ENCODE data around the gene PLAAT4.
A peak's percentile ranks its signal among the peaks of the same experiment; 100 is the strongest.

The PLAAT4 gene, protein sequence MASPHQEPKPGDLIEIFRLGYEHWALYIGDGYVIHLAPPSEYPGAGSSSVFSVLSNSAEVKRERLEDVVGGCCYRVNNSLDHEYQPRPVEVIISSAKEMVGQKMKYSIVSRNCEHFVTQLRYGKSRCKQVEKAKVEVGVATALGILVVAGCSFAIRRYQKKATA

DNA sequence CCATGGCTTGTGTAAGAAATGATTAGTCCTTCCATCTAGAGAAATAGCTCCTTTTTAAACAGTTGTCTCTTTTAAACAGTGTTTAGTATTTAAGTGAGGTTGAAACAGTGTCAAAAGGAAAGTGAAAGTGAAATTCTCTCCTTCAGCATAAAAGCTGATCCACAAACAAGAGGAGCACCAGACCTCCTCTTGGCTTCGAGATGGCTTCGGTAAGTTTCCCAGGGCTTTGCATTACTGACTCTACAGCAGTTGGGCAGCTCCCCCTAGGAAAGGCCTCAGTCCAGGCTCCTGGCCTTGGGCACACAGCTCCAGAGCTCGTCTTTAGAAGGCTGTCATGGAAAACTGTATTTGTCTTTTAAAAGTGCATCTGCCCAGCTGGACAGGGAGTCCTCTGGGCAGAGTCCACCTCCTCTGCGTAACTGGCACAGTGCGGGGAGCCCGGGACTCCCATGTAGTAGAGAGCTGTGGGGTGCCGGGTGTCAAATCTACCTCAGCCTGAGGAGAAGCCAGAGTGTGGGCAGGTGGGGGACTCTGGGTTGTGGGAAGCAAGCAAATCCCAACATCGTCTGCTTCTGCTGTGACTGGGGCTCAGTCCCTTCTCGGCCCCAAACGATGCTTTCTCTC, at the start of gene PLAAT4:
Gene PLAAT4 (plus strand): TSS at position 140 of the 624 bp plus-strand sequence. CDS start 61 bp downstream, at position 201.
- DNase-seq = peak; percentile 44 to 60

DNA sequence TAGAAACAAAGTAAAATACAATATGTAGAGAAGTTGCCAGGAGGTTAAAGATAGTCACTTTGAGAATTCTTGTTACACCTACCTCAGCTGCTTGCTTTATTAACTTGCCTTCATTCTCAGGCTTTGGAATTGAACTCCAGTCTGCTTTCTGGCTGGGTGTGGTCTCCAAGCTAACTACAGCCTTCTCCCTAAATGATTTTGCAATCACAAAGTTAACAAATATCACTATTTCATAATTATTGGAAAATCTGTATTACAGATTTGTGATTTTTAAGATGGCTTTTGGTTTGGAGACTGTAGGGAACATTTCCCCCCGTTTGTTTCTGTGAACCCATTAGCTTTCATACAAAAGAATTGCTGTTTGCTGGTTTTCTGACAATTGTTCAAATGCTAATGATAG, 47.8 kb upstream of the PLAAT4 start:
- DNase-seq = peak in 1 of 2 donors; percentile 47

DNA sequence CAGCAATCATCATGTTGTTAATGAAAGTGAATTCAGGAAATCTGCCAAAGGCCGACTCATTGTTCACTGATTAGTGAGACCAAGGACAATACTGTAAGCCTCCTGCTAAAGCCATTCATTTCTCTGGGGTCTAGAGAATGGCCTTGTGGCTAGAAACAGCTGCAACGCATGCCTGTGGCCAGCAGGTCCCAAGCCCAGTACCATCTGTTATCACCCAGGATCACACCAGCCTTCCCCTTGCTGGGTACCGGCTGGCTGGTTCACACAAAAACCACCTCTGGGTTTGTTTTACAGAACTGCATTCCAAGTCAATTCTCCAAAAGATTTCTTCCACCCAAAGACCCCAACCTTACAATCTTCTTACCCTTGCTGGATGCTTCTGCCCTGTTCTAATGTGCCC, 46.7 kb upstream of the PLAAT4 start:
- no peak for DNase-seq

DNA sequence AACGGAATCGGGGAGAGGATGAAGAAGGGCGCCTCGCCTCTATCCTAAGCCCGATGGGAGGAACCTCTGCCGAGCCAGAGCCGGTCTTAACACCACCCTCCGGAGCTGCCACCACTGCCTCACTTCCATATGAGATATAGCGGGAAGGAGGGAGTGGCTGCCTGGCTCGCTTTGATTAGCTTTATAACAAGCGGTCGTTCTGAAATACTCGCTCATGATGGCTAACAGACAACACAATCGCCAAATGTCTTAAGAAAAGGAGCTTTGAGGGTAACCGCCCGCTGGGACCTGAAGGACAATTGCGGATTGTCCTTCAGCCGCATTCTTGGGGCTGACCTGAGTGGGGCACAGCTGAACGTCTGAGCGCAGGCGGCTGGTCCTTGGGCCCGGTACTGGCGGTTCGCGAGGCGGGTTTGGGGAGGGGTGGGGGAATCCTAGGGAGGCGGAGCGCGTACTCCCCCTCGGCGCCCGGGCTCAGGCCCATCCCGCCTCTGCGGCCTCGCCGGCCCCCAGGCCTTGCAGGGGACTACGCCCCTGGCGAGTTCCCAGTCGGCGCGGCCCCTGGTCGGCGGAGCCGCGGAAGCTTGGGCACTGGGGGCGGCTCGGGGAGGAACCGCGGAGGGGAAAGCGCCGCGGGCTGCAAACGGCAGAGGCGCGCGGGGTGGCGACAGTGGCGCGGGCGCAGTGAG, 45.9 kb upstream of the PLAAT4 start, which contains the start of gene PLAAT5:
Gene PLAAT5 (minus strand): TSS at position 617 of the 689 bp plus-strand sequence. CDS start 133 bp downstream, at position 484.
- no peak for DNase-seq

DNA sequence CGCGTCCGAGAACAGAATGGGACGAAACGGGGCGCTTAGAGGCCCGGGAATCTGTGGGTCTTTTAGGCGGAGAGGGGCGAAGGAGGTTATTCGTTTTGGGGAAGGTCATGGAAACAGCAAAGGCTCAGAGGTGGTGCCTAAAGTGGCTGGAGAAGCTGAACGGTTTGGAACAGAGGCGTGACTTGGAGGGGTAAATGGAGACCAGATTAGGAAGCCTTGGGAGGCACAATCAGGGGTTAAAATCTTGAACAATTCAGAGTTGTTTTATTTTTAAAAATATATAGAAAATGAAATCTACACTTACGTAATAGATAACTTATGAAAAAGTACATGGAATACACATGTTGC, 45.4 kb upstream of the PLAAT4 start:
- no peak for DNase-seq

DNA sequence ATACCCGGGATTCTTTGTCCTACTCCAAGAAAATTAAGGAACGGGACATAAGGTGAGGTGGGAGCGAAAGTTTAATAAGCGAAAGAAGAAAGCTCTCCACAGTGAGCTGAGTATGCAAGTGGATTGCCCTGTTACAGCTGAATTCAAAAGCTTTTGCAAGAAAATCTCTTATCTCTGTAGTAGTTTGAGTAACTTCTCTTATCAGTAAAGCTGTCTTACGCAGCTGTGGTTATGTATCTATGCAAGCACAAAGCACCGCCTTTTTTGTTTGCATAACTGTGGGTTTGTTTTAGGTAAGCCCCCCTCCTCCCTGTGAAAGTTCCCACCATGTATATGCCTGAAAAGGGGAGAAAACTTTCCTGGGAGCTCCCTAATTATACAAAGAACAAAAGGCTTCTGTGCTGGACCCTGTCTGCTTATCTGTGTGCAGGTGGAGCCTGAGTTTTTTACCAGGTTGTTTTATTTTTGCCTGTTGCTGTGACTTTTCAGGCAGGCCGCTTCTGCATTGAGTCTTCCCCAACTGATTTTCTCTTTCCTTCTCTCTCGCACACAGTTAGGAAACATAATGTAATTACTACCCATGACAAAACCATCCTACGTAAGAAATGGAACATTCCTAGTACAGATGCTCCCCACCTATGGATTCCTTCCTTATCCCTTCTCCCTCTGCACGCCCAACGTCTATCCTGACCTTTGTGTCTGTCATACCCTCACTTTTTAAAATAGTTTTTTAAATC, 44.8 kb upstream of the PLAAT4 start:
- DNase-seq = no peak

DNA sequence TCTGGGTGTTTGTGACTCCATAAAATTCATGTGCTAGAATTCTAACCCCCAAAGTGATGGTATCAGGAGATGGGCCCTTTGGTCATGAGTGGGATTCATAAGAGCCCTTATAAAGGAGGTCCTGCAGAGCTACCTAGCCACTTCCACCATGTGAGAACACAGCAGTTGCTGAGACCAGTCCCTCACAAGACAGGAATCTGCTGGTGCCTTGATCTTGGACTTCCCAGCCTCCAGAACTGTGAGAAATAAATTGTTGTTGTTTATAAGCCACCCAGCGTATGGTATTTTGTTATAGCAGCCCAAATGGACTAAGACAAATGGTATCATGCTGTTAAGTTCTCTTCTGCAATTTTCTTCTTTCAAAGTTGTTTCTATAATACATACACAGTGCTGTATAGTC, 44.2 kb upstream of the PLAAT4 start:
- DNase-seq = no peak

DNA sequence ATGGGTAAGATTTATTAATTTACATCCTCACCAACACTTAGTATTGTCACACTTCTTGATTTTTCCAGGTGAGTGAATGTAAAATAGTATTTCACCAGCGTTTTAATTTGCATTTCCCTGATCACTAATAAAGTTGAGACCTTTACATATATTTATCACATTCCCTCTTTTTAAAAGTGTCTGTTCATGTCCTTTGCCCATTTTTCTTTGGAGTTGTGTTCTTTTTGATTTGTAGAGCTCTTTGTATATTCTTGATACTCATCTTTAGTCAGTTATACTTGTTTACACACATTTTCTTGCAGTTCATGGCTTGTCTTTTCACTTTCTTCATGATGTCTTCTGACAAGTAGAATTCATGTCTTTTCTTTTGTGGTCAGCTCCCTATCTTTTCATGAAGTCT, 43.5 kb upstream of the PLAAT4 start:
- no peak for DNase-seq

DNA sequence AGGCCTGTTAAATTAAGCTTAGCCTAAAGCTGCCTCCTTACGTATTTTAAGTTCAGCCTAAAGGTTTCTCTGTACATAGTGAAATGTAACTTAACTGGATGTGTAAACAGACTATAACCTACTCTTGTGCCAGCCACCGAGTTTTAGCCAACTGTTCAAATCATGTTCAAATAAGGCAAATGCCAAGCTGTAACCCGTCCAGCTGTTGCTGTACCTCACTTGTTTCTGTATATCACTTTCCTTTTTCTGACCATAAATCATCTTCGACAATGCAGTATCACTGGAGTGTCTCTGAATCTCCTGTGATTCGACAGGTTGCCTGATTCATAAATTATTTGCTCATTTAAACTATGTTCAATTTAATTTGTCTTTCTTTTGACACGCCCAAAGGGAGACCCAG, 41.6 kb upstream of the PLAAT4 start:
- no peak for DNase-seq

DNA sequence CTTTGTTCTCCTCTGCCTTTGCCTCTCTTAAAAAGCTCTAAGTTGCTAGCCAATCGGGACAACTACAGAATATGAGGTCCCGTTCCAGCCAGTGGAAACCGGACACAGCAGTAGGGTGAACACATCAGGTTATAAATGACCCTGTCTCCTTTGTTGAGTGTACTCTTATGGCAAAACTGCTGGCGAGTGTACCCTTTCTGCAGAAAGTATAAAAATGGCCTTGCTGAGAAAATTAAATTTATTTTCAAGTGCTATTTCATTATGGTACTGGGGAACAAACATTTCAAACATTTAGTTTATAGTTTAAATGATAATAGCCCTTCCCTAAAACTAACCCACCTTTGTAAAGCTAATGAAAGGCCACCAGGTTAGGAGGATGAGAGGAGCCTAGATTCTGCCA, 36.7 kb upstream of the PLAAT4 start:
- no peak for DNase-seq

DNA sequence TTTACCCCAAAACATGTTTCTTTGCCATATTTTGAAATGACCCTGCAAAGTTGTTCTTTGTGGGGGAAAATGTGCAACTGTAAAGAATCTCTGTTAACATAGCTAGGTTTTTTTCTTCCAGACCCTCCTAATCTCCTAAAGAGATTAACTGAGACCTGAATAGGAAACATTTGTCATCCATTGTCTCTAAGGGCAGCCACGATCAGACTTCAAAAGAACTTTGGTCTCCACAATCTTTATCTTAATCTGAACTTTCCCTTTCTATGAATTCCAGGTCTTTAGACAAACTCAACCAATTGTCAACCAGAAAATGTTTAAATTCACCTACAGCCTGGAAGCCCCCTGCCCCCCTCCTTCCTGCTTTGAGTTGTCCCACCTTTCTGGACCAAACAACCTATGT, 35.4 kb upstream of the PLAAT4 start:
- DNase-seq = no peak

DNA sequence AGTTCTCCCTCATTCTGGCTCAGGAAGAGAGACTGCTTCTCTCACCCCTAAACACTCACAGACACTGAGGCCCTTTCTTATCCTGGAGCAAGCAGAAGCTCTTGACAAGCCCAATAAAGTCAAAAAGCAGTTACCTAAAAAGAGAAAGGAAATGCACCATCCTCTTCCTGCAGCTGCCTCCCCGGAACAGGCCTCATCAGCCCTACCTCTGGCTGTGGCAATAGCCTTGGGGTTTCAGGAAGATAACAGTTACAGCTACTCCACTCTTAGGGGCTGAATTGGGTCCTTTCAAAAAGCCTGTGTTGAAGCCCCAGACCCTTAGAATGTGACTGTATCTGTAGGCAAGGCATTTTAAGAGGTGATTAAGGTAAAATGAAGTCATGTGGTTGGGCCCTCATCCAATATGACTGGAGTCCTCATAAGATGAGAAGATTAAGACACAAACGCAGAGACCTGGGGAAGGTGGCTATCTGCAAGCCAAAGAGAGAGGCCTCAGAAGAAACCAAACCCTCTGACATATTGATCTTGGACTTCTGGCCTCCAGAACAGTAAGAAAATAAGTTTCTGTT, 34.3 kb upstream of the PLAAT4 start:
- no peak for DNase-seq

DNA sequence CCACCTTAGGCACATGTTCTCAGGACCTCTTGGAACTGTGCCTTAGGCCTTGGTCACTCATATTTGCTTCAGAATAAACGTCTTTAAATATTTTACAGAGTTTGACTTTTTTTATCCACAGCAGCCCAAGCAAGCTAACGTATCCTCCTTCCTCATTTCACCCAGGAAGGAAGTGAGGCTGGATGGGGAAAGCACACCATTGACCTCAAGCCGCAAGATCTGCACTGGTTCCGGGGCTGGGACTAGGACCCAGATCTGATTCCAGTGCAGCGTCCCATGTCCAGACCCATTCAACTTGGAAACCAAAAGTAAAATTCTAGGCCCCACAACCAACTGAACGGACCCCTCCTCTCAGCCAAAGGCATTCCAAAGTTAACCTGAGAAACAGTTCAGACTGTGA, 33.1 kb upstream of the PLAAT4 start:
- peak; percentile 64 to 73 for DNase-seq

DNA sequence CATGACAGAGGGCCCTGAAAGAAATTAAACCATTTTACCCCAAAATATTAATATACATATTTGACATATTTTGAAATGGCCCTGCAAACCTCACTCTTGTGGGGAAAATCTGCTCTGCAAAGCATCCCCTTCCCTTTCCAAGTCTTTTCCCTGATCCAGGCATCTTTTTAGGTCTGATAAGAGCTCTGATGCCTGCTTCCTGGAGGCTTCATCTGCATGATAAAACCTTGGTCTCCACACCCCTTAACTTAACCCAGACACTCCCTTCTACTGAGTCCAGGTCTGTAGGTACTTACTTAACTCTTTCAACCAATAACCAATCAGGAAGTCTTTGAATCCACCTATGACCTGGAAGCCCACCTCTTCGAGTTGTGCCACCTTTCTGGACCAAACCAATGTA, 32.6 kb upstream of the PLAAT4 start:
- no peak for DNase-seq

DNA sequence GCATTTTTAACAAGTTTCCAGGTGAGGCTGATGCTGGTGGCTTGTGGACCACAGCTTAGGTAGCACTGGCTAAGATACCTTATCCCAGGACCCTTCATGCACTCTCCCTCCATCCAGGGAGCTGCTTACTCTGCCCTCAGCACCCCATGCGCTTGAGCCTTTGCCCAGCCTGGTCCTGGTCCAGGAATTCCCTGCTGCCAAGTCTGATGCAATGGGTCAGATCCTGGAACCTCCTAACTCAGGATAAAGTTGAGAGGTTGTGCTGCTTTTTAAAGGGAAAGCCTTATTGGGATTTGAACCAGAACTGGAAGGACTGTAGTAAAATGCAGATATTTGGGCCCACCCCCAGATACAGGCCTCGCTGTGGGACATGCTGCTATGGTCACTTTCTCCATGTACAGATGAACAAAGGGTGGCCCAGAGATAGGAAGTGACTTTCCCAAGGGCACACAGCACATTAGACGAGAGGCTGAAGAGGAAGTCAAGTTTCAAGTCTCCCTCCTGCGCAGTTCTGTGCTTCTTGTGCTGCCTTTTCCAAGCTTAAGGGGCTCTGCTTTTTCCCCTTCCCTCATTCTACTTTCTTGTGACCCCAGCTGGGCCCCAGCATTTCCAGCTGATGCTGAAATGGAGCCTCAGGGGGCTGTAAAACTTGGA, 31.5 kb upstream of the PLAAT4 start:
- no peak for DNase-seq

DNA sequence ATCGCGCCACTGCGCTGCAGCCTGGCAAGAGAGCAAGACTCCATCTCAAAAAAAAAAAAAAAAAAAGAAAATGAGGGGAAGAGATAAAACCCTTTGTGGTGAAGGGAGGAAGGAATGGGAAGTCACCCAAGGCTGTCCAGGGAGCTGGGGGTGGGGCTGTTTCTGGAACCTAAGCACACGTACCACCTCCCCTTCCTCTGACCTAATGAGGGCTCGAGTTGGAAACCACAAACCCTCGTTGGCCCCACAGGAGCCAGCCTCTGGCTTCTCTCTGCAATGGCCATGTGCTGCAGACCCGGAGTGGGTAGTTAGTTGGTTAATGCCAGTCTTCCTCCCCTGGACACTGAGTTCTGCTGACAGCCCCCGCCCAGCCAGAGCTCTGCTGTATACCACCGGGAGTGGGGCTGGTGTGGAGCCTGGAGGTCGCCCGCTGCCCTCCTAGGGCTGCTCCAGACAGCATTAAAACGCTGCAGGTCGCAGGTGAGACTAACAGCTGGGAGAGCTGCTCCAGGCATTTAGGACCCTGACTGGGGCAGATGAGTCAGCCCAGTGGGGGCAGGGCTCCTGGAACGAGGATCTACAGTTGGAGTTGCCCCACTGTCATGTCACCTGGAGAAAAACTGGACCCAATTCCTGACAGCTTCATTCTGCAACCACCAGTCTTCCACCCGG, 30.6 kb upstream of the PLAAT4 start, which contains the start of gene LGALS12:
Gene LGALS12 (plus strand): TSS at position 228 of the 672 bp plus-strand sequence. CDS start 375 bp downstream, at position 603.
- peak in 1 of 2 donors; percentile 36 for DNase-seq

DNA sequence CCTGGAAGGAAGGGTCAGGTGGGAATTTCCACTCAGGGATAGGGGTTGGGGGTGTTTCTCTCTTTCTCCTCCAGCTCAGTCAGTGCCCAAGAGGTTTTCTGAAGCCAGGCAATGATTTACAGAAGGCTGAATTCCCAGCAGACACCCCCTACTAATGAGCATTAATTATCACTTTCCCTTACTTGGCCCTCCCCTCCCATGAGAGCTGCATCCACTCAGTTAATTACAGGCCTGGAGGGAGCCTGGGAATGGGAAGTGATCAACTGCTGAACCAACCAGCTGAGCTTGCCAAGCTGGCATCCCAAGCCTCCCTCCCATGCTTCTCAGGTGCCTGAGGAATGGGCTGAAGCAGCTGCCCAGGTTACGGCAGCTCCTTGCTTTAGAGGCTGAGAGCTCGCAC, 29.7 kb upstream of the PLAAT4 start:
- DNase-seq = no peak

DNA sequence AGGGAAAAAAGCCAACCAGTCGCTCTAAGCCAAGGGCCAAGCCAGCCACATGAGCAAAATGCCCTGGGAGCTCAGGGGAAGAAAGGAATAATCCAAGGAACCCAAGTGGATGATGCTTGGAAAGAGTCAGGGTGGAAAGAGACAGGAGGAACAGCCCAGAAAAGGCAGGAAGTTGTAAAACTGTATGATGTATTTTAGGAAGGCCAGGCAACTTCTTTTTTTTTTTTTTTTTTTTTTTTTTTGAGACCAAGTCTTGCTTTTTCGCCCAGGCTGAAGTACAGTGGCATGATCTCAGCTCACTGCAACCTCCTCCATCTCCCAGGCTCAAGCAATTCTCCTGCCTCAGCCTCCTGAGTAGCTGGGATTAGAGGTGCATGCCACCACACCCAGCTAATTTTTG, 29.1 kb upstream of the PLAAT4 start:
- no peak for DNase-seq

DNA sequence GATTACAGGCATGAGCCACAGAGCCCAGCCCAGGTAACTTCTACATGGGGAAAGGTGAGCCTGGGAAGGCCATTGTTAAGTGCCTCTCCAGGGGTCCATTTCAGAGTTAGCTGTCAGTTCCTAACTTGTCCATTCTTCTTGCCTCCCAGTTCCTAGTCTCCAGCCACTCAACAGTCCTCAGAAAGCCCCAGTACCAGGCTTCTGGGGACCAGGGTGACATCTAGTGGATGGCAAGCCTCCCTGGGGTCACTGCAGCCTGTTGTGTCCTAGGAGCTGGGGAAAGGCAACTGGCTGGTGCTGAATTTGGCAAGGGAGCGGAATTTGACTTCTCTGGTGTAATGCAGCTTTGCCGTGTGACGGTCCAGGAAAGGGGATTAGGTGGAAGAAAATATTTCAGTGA, 28.6 kb upstream of the PLAAT4 start:
- DNase-seq = peak; percentile 54 to 72

DNA sequence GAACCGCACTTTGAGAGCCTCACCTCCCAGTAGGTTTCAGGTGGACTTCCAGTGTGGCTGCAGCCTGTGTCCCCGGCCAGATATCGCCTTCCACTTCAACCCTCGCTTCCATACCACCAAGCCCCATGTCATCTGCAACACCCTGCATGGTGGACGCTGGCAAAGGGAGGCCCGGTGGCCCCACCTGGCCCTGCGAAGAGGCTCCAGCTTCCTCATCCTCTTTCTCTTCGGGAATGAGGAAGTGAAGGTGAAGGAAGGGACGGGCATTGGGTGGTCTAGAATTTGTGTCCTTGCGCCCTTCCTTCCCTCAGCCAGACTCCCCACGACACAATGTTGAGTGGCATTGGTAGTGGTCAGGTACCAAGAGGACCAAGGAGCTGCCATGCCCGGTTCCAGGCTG, 27.9 kb upstream of the PLAAT4 start:
- no peak for DNase-seq

DNA sequence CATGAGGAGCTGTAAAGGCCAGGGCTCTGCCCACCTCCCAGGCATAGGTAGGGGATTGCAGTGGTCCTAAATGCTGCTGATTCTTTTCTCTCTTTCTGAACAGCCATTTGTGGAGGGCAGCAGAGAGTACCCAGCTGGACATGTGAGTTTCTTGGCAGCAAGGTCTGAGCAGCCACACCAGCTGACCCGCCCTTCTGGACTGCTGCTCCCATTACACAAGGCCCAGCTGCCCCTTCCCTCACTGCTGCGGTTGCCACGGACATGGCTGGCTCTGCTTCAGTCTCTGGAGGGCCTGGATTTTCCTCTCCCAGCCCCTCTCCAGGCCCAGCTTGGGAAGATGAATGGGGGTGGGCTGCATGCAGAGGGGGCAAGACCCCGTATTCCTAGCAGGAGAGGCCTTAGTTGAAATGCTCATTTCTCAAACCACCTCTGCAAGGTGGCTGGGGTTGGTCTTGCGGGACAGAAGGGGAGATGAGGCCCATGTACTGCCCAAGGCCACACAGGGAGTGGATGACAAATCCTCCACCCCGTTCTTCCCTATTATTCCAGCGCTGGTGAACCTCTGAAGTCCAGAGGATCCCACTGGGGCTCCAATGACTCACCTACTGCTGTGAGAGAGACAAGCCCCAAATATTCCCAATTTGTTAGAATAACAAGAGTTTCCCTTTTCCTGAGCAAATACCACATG, 26.1 kb upstream of the PLAAT4 start:
- no peak for DNase-seq
